NT2/D1 (cell line): ENCODE data around the gene LOXHD1.

Source experiments
- YY1 ChIP-seq: IDR thresholded peaks from 2 replicates; pipeline ENCODE4 v1.6.1; 2011; ENCODE audit not compliant: insufficient read length, insufficient read depth
- ZNF274 ChIP-seq: IDR thresholded peaks from 2 replicates; pipeline ENCODE4 v1.6.1; 2011; ENCODE audit warnings: mild to moderate bottlenecking, low read depth, low read length

DNA sequence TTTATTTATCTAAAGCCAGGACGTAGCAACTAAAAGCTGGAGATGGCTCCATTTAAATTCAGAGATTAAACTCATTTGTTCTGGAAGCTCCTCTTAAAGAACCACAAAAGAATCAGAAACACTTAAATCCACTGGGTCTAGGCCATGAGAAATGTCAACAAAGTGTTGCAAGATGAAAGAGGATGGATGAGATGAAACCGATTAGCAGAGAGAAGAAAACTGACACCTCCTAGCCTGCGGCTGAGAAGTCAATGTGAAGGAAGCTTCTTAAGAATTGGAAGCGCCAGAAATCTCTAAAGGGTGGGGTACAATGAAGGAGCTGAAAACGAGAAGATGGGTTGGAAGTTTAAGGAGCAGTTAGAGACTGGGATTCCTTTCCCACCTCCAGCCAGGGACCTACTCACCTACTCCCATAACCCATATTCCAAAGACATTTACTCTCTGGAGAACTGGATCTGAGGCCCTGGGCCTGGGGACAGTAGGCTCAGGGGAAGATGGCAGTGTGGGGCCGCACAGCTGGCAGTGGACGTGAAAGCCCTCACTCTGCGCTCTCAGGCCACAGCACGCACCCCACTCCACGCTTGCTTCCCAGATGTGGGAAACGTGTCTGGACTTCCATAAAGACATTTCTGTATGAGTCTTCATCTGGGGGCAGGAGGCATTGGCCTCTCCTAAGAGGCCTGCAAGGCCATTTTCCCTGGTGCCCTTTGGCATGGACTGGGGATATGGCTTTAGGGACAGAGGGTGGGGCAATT is 188.4 kb downstream of the LOXHD1 start:
- no peak for TF ChIP-seq ZNF274
- TF ChIP-seq YY1, result no peak
